ENCODE results near the gene THSD4.

- TF ChIP-seq CTCF (IDR thresholded peaks at IDR 0.05) (no peak), POLR2A (IDR thresholded peaks at IDR 0.05) (no peak)
Observed at GRCh38 chr15:71518661-71519060, 403.4 kb downstream of the THSD4 start.
